Lower leg skin (tissue), 3 donors: ENCODE results near the gene SPATA31D4.

ENCODE experiments used
- CTCF ChIP-seq, 3 donors: fragments of 450-650 bp; IDR thresholded peaks; one replicate each; pipeline ENCODE4 v1.5.1; 2016; ENCODE audit warnings: antibody characterized with exemption in 3 of 3, mild to moderate bottlenecking in 3 of 3, moderate library complexity in 2 of 3
- POLR2A ChIP-seq, 2 donors: fragments of 450-650 bp; IDR thresholded peaks; one replicate each; pipeline ENCODE4 v1.6.1; 2016 to 2017; ENCODE audit warnings: antibody characterized with exemption in 2 of 2, mild to moderate bottlenecking in 1 of 2, moderate library complexity in 1 of 2

- TF ChIP-seq CTCF (IDR thresholded peaks at IDR 0.05): no peak
- TF ChIP-seq POLR2A (IDR thresholded peaks at IDR 0.05): no peak
Observed at GRCh38 chr9:81894891-81895290, 33.3 kb upstream of the SPATA31D4 start.
